GM12872 (cell line): Measurements from ENCODE around the gene ANKS1B.
A peak's percentile ranks its signal among the peaks of the same experiment; 100 is the strongest.

Experiments
- CTCF ChIP-seq: IDR thresholded peaks from 3 replicates; pipeline ENCODE4 v1.5.1; 2011; ENCODE audit warnings: low read depth, mild to moderate bottlenecking, low read length, moderate library complexity; ENCODE audit not compliant: insufficient read depth

ANKS1B gene

DNA sequence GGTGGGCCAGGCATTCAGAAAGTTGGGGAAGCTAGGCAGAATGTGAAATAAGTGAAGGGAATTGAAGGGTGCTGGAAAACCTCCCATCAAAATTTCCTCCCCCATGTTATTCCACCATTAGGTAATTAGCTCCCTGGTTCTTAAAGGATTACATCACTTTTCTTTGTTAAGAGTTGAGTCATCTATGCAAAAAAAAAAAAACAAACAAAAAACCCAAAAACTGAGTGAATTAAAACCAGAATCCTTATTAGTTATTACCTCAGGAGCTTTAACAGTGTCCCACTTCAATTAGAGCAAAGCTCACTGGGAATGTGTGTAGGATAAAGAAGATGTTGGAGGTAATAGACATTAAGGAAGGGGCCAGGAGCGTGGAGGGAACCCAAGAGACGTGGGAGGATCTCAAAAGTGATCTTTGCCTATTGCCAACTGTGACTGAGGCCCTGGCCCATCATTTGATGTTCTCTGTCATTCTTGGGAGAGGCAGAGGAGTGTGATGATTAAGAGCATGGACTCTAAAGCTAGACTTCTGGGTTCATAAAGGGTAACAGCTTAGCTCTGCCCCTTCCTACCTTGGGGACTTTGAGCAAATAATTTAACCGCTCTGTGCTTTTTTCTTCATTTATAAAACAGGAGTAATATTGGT lies 975.0 kb downstream of the ANKS1B start:
- TF ChIP-seq CTCF: no peak

DNA sequence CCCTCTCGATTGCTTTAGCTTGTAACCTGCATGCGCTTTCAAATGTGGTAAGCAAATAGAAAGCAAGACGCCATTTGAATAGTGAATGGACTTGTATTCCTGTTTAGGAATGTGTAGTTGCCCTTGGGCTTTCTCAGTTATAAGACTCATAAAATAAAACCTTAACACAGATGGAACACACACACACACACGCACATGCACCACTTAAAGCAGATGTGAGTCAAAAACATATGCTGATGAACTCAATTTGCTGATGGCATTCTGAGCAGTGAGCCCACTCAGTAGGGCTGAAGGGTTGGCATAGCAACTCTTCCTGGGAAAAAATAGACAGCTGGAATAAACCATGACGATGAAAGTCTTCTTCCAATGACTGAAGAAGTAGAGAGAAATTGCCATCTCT lies 979.1 kb downstream of the ANKS1B start:
- TF ChIP-seq CTCF: no peak

GRCh38 chr12:99004799-99005466 lies 979.8 kb downstream of the ANKS1B start:
- TF ChIP-seq CTCF: no peak

DNA sequence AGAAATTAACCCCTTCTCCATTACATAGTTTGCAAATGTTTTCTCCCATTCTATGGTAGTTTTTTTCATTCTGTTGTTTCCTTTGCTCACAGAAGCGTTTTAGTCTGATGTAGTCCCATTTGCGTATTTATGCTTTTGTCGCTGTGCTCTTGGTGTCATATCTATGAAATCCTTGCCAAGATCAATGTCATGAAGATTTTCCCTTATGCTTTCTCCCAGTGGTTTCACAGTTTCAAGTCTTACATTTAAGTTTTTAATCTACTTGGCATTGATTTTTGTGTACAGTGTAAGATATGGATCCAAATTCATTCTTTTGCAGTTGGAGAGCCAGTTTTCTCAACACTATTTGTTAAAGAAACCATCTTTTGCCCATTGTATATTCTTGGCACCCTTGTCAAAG lies 982.0 kb downstream of the ANKS1B start:
- TF ChIP-seq CTCF: no peak

DNA sequence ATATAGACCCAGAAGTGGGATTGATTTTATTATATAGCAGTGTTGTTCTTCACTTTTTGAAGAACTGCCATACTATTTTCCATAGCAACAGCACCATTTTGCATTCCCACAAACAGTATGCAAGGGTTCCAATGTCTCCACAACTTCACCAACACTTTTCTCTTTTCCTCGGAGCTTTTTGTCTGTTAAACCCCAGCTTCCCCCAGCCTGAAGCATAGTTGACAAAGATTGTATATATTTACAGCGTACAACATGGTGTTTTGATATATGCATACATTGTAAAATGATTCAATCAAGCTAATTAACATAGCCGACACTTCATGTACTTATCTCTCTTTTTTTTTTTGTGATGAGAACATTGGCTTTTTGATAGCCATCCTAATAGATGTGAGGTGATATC lies 982.6 kb downstream of the ANKS1B start:
- no peak for TF ChIP-seq CTCF

DNA sequence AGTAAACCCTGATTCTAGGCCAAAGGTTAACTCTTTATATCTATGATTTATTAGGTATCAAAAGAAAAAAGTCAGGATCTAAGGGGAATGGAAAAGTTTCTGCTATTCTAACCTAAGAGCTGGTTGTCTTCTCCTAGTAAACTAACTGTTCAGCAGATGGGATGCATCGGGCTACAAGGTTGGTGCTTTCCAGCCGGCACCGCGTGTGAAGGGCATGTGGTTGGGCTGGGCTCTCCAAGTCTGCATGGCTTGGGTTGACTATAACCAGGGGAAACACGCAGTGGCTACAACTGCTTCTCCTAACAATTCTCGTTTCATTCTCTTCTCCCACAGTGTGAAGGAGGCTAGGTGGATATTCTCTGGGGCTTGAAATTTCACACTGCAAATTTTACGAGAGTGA lies 985.2 kb downstream of the ANKS1B start:
- TF ChIP-seq CTCF: no peak

- TF ChIP-seq CTCF: peak; percentile 61
These were observed 985.9 kb downstream of the ANKS1B start for GRCh38 chr12:98998697-98999299.
